Measurements from ENCODE around the gene TSGA10IP.
A peak's percentile ranks its signal among the peaks of the same experiment; 100 is the strongest.

The TSGA10IP gene

GRCh38 chr11:65981972-65982823, 36.9 kb downstream of the TSGA10IP start:
- Mint-ChIP-seq H3K27me3 (no peaks in the 10 kb centered on the region), H3K4me3 (no peak overlapping the region), H3K9me3 (no peaks in the 10 kb centered on the region), H3K36me3 (peaks cover 22 to 23% of the 10 kb centered on the region in 2 donors), H3K27ac (no peak overlapping the region), H3K4me1 (no peaks in the 10 kb centered on the region)
- ATAC-seq (replicated peaks): peak; percentile 12 to 21
- DNase-seq: no peak

DNA sequence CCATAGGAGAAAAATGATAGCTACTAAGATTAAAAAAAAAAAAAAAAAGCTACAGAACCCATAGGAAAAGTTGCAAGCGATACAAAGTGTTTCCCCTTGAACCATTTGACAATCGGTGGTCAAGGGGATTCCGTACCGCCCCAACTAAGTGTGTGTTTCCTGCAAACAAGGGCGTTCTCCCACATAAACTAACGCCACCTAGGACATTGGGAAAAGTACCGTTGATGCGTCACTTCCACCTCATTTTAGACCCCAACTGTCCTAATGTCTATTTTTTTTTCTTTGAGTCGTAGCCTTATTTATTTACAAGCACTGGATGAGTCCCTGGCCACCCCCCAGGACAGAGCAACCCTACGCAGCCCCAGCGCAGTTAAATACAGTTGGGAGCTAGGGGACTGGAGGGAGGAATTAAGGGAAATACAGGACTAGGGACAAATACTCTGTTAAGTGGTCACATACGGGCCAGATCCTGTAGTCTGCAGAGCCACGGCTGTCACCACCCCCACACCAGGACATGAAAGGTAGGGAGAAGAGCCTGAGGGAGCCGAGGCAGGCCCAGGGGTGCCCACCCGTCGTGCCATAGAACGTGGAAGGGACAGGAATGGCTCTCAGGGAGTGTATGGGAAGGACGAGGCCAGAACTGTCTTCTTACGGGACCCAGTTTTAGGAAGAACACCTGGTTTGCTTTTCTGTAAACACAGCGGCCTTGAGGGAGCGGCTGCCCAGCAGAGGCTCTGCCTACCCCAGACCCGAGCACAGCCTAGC, 37.7 kb downstream of the TSGA10IP start:
- no peak for ATAC-seq (replicated peaks)

GRCh38 chr11:65983589-65983987, 38.3 kb downstream of the TSGA10IP start:
- Mint-ChIP-seq H3K27ac (no peak overlapping the region), H3K4me1 (no peaks in the 10 kb centered on the region), H3K9me3 (no peaks in the 10 kb centered on the region), H3K27me3 (no peaks in the 10 kb centered on the region), H3K36me3 (peaks cover 14% of the 10 kb centered on the region in 2 donors), H3K4me3 (no peak overlapping the region)
- ATAC-seq (replicated peaks): no peak
- no peak for DNase-seq

More for the DNA sequence above, 37.7 kb downstream of the TSGA10IP start:
- H3K27me3 Mint-ChIP-seq: no peaks in the 10 kb centered on the region
- H3K36me3 Mint-ChIP-seq: peaks cover 18% of the 10 kb centered on the region in 2 donors
- no peaks in the 10 kb centered on the region for H3K9me3 Mint-ChIP-seq
- DNase-seq: no peak
- no peak overlapping the region for H3K4me3 Mint-ChIP-seq
- H3K4me1 Mint-ChIP-seq: no peaks in the 10 kb centered on the region
- H3K27ac Mint-ChIP-seq: no peak overlapping the region

DNA sequence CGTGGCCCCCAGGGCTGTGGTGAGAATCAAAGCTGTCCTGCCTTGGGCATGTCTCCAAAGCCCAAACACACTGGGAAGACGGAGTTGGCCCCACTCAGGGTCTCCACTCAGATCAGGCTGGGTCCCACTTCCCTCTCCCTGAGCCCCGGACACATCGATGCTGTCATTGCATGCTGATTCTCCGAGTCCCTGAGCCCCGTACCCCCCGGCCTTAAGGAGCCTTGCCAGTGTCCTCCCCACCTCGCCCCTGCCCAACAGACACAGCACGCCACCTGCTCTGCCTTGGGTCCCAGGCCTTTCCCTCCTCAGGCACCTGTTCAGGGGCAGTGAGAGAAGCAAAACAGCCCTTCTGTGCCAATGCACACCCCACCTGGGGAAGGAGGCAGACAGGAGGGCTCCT, 42.1 kb downstream of the TSGA10IP start:
- Mint-ChIP-seq H3K27me3 (no peaks in the 10 kb centered on the region), H3K36me3 (peaks cover 8 to 12% of the 10 kb centered on the region in 2 donors), H3K27ac (no peak overlapping the region), H3K9me3 (no peaks in the 10 kb centered on the region), H3K4me1 (peaks cover 4 to 8% of the 10 kb centered on the region in 2 donors), H3K4me3 (no peak overlapping the region)
- ATAC-seq (replicated peaks) (no peak), DNase-seq (no peak)

DNA sequence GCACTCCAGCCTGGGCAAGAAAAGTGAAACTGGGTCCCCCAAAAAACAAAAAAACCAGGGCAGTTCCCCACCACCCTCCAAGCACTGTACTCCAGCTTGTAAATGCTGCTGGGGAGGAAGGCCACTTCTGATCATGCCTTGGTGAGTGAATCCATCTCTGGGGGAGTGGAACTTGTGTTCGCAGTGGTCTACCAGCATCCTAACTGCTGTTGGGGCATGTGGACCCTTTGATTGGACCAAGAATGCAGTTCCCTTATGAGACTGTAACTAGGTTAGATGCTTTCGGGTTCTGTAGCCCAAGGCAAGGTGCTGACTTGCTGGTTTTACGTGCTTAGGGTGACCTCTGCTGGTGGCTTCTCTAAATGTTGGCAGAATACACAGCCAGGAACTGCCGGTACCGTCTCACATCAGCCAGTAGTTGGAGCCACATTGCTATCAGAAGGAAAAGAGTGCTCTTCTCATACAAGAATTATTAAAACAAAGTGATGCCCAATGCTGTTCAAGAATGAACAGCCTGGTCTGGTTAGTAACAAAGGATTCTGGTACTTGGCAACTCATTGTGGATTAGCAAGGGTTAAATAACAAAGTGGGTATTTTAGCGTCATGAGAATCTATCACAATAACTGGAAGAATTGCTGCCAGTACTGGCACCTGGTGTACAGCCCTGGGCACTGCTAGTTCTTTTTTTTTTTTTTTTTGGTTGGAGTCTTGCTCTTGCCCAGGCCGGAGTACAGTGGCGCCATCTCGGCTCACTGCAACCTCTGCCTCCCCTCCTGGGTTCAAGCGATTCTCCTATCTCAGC, 43.7 kb downstream of the TSGA10IP start:
- H3K4me3 Mint-ChIP-seq: no peak overlapping the region
- DNase-seq: peak; percentile 88
- H3K9me3 Mint-ChIP-seq: no peaks in the 10 kb centered on the region
- H3K27me3 Mint-ChIP-seq: no peaks in the 10 kb centered on the region
- H3K27ac Mint-ChIP-seq: peak overlapping the region; percentile 65
- H3K36me3 Mint-ChIP-seq: peaks cover 6 to 16% of the 10 kb centered on the region in 2 donors
- ATAC-seq (replicated peaks): peak; percentile 99
- H3K4me1 Mint-ChIP-seq: peaks cover 4 to 8% of the 10 kb centered on the region in 2 donors

DNA sequence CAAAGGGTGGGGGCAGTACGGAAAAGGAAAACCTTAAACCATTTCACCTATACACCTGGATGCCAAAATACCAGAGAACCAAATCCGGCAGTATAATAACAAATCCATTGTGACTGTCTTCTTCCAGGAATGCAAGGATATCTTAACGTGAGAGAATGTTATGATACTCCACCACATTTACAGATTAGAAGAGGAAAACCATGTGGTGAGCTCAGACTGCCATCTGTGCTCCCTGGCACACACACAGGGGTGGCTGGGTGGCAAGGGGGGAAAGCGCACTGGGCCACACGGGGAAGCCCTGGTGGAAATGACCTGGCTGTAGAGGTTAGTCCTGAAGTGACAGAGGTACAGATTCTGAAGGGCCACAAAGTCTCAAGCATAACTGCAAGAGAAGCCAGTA, 46.8 kb downstream of the TSGA10IP start:
- Mint-ChIP-seq H3K4me3 (no peak overlapping the region), H3K9me3 (no peaks in the 10 kb centered on the region), H3K4me1 (peaks cover 7 to 8% of the 10 kb centered on the region in 2 donors), H3K27me3 (no peaks in the 10 kb centered on the region), H3K27ac (peak overlapping the region; percentile 61), H3K36me3 (peaks cover 13 to 27% of the 10 kb centered on the region in 2 donors)
- DNase-seq: no peak
- ATAC-seq (replicated peaks): no peak

- Mint-ChIP-seq H3K27me3 (no peaks in the 10 kb centered on the region), H3K36me3 (peaks cover 33 to 53% of the 10 kb centered on the region in 2 donors), H3K27ac (no peak overlapping the region), H3K4me1 (peaks cover 17 to 19% of the 10 kb centered on the region in 2 donors), H3K9me3 (no peaks in the 10 kb centered on the region), H3K4me3 (no peak overlapping the region)
- no peak for DNase-seq
- ATAC-seq (replicated peaks): no peak
Measured at GRCh38 chr11:65997286-65997685, 52.0 kb downstream of the TSGA10IP start.

DNA sequence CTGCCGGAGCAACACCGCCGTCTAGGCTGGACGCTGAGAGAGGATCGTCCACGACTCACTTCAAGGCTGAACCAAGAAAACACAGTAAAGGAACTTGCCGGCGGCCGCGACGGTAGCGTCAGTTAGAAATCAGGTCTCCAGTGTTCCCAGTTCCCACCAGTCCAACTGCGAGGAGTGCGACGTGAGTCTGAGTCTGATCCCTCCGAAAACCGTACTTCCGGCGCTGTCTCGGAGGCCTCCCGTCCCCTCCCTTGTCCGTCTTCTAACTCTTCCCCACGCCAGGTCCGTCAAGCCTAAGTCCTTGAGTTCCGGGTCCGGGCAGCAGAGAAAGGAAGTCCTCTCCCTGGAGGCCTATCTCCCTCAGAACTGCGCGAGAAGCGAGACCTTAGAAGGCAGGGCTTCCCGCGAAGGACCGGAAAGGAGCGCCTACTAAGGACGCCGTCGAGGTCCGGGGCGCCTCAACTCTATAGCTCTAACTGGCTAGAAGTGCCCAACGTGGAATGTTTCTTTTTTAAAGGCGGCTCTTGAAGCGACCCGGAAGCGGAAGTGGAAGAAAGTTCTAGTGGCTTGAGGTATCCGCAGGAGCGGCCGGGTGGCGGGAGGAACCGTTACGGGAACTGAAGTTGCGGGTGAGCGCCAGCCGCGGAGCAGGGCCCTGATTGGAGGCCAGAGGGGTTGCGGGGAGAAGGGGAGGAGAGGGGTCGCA, 56.8 kb downstream of the TSGA10IP start, which contains the start of the genes BANF1 and EIF1AD:
Gene BANF1 (plus strand): TSS at position 562 of the 706 bp plus-strand sequence. CDS start 748 bp downstream, outside the sequence.
Gene EIF1AD (minus strand): TSS at position 216 of the 706 bp plus-strand sequence. CDS start 1,768 bp downstream, outside the sequence.
- Mint-ChIP-seq H3K9me3 (no peaks in the 10 kb centered on the region), H3K36me3 (peaks cover 42 to 65% of the 10 kb centered on the region in 2 donors), H3K4me3 (peak within 1 kb of the TSS; percentile 91 to 99), H3K4me1 (peaks cover 29 to 34% of the 10 kb centered on the region in 2 donors), H3K27ac (peak within 1 kb of the TSS; percentile 99), H3K27me3 (no peaks in the 10 kb centered on the region)
- peak; percentile 95 for DNase-seq
- peak; percentile 90 to 93 for ATAC-seq (replicated peaks)

DNA sequence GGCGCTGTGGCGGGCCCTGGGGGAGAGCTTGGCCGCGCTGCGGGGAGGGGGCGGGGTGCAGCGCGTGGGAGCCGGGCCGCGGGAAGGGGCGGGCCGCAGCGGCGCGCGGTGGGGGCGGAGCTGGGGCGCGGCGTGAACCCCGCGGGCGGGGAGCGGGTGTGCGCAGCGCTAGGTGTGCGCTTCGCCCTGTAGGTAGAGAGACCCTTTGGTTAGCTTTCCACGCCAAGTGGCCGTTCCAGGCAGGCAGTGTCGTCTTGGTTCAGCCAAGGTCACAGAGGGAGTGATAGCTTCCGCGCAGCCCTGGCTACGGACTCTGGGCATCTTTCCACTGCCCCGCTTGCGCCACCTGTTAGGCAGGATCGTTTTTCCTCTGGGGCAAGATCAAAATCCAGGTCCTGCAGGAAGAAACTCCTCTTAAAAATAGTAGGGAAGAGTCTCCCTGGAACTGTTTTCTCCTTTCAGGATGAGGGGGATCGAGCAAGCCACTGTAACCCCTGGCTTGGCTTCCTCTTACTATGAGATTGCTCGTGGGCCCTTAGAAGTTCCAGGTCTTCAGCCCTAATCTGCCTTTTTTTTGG, 57.5 kb downstream of the TSGA10IP start:
- peaks cover 37 to 59% of the 10 kb centered on the region in 2 donors for H3K36me3 Mint-ChIP-seq
- H3K4me1 Mint-ChIP-seq: peaks cover 25 to 34% of the 10 kb centered on the region in 2 donors
- peak; percentile 72 to 78 for ATAC-seq (replicated peaks)
- H3K9me3 Mint-ChIP-seq: no peaks in the 10 kb centered on the region
- H3K4me3 Mint-ChIP-seq: peak overlapping the region; percentile 91 to 99
- DNase-seq: no peak
- H3K27me3 Mint-ChIP-seq: no peaks in the 10 kb centered on the region
- H3K27ac Mint-ChIP-seq: peak overlapping the region; percentile 99

GRCh38 chr11:66003291-66003690, 58.0 kb downstream of the TSGA10IP start:
- H3K27me3 Mint-ChIP-seq: no peaks in the 10 kb centered on the region
- H3K4me3 Mint-ChIP-seq: peak overlapping the region; percentile 91 to 99
- peaks cover 34 to 56% of the 10 kb centered on the region in 2 donors for H3K36me3 Mint-ChIP-seq
- no peaks in the 10 kb centered on the region for H3K9me3 Mint-ChIP-seq
- DNase-seq: no peak
- ATAC-seq (replicated peaks): no peak
- H3K4me1 Mint-ChIP-seq: peaks cover 24 to 34% of the 10 kb centered on the region in 2 donors
- H3K27ac Mint-ChIP-seq: peak overlapping the region; percentile 93

DNA sequence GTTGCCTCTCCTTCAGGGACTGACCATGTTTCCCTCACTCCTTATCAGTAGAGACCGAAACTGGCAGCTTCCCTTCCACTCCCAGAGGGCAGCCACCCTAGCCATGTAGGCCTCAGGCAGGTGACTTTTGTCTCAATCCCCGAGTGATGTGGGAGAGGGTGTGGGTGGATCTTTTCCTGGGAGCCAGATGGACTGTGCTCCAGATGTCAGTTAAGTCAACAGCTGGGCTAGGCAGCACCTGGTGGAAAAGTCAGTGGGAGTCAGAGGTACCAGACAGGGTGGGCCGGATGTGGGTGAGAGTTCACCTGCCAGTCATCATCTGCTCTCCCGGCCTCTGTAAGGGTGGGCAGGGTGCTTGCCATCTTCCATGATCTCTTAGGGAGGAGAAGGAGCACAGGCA, 58.9 kb downstream of the TSGA10IP start:
- peak overlapping the region; percentile 51 for H3K27ac Mint-ChIP-seq
- H3K4me1 Mint-ChIP-seq: peaks cover 23 to 34% of the 10 kb centered on the region in 2 donors
- no peak overlapping the region for H3K4me3 Mint-ChIP-seq
- DNase-seq: no peak
- no peaks in the 10 kb centered on the region for H3K9me3 Mint-ChIP-seq
- no peak for ATAC-seq (replicated peaks)
- no peaks in the 10 kb centered on the region for H3K27me3 Mint-ChIP-seq
- peaks cover 28 to 48% of the 10 kb centered on the region in 2 donors for H3K36me3 Mint-ChIP-seq

- no peak overlapping the region for H3K4me3 Mint-ChIP-seq
- no peak for ATAC-seq (replicated peaks)
- H3K36me3 Mint-ChIP-seq: peaks cover 20 to 36% of the 10 kb centered on the region in 2 donors
- peaks cover under 1 to 4% of the 10 kb centered on the region in 2 donors for H3K27me3 Mint-ChIP-seq
- peak overlapping the region; percentile 34 for H3K27ac Mint-ChIP-seq
- no peak for DNase-seq
- H3K9me3 Mint-ChIP-seq: no peaks in the 10 kb centered on the region
- peaks cover 12 to 17% of the 10 kb centered on the region in 2 donors for H3K4me1 Mint-ChIP-seq
Measured at GRCh38 chr11:66006134-66006890, 61.0 kb downstream of the TSGA10IP start.

Data from stimulated activated naive B cell treated with anti-CD40 and anti-IgM and Interleukin-4, amounts not matched to agents 10 μg/mL and 1 μg/mL and 100 μg/mL, for 72 hours (primary cell).